HG03045 (cell line): ENCODE data around the gene OBSL1.

Experiments used
- ATAC-seq: cut with Tn5 transposase; IDR thresholded peaks from one replicate; pipeline ENCODE4 v1.9.1; 2021; ENCODE audit warnings: mild to moderate bottlenecking, moderate library complexity; ENCODE audit not compliant: unreplicated experiment

Gene OBSL1

DNA sequence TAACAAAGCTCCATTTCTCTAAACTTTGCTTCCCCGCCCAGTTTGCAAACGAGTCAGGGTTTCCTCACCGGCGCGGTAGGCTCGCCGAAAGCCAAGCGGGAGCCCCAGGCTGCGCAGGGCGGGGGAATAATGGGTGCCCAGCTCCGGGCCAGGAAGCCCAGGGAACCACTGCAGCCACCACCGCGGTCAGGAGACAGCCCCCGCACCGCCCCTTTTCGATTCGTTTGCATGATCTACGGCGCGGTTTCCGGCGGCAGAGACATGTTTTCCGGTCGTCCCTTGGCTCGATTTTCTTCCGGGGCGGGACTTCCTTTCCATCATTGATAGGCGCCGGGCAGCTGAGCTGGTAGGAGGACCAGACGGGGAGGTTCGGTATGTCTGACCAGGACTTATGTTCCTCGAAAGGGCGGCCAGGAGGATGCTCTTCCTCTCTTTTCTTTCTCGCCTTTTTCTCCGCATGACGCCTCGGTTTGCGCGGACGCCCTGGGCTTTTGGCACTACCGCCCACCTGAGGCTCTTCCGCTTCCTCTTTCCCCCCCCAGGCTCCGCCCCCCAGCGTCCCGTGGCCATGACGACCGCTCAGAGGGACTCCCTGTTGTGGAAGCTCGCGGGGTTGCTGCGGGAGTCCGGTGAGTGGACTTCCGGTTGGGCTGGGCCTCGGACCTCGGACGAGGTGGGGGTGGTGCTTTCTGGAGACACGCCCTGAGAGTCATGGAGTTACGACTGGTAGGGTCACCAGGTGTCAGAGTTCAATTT, 26.4 kb upstream of the OBSL1 start, which contains the start of gene STK11IP:
STK11IP (plus strand) TSS at position 306 of the 756 bp plus-strand sequence; CDS start at position 569, 263 bp downstream.
- ATAC-seq, result peak; percentile 93

DNA sequence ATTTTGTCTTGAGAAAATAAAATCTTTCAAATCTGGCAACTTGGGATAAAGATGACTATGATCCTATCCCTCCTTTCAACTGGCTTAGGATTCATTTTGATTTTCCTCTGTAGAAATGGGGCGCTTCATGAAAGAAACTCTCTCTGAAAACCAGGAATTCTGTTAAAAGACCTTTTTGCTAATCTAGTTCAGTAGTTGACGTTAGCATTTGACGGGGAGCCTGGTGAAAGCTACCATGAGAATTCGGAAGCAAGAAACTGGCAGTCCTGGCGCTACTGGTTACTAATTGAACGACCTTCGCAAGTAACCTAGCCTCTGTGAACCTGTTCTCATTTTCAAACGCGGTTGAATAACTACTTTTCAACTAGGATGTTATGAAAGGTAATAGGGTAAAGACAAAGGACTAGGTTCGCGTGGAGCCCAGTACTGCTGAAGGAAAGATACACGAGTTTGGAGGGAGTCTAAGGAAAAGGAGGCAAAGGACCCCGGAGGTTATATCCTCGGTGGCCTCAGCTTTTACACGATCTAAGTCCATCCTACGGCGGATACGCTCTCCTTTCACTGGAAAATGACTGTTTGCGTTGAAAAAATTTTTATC, 25.7 kb upstream of the OBSL1 start:
- peak; percentile 2 for ATAC-seq

- ATAC-seq, result no peak
Observed at GRCh38 chr2:219595256-219595655, 23.9 kb upstream of the OBSL1 start.

DNA sequence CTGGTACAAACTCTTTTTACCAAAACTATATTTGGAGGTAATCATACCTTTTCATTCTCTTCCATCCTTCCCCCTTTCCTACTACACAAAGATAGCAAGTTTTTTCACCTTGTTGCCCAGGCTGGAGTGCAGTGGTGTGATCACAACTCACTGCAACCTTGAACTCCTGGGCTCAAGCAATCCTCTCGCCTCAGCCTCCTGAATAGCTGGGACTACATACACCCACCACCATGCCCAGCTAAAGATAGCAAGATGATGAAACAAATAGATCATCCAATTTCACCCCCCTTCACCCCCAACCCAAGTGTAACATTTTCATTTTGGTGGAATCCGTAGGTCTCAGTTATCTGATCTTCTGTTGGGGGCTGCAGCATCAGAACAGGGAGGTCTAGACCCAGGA, 21.8 kb upstream of the OBSL1 start:
- ATAC-seq, result no peak

GRCh38 chr2:219592736-219593135, 21.4 kb upstream of the OBSL1 start:
- ATAC-seq, result no peak

DNA sequence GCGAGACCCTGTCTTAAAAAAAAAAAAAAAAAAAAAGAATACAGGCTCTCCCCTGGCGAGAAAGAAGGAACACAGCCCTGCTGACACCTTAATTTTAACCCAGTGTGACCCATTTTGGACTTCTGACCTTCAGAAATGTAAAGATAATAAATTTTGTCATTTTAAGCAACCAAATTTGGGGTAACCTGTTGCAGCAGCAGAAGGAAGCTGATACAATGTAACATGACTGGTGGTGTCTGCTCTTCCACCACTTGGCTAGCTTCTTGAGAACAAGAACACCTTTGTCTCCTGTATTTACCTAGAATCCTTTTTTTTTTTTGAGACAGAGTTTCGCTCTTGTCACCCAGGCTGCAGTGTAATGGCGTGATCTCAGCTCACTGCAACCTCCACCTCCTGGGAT, 19.8 kb upstream of the OBSL1 start:
- ATAC-seq, result no peak

- no peak for ATAC-seq
Observed at GRCh38 chr2:219581346-219581745, 10.0 kb upstream of the OBSL1 start.

DNA sequence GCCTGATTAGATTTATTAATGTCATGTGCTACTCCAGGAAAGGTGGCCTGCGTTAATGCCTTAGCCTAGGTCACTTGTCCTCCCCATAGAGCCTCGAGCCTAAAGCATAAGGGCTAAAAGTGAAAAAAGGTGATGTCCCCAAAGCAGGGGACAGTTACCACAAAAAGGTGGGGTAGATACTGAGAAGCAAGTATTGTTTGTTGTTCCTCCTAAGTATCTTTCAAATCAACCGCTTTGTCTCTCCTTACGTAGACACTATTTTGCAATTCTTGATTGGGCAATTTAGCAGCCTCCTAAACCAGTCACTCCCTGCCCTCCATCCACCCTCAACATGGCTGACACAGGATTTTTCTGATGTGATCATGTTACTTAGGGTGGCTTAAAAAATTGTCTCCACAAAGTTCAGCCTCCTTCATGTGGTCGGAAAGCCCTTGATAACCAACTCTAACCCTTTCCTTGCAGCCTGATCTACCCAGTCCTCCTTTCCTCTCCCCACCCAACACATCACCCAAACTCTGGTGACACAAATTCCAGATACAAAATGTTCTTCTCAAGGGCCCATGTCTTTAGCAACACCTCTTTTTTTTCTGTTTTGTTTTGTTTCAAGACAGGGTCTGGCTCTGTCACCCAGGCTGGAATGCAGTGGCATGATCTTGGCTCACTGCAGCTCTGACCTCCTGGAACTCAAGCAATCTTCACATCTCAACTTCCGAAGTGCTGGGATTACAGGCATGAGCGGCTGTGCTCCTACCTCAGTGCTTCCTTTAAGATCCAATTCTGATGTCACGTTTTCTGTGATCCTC, 7.7 kb upstream of the OBSL1 start:
- no peak for ATAC-seq

DNA sequence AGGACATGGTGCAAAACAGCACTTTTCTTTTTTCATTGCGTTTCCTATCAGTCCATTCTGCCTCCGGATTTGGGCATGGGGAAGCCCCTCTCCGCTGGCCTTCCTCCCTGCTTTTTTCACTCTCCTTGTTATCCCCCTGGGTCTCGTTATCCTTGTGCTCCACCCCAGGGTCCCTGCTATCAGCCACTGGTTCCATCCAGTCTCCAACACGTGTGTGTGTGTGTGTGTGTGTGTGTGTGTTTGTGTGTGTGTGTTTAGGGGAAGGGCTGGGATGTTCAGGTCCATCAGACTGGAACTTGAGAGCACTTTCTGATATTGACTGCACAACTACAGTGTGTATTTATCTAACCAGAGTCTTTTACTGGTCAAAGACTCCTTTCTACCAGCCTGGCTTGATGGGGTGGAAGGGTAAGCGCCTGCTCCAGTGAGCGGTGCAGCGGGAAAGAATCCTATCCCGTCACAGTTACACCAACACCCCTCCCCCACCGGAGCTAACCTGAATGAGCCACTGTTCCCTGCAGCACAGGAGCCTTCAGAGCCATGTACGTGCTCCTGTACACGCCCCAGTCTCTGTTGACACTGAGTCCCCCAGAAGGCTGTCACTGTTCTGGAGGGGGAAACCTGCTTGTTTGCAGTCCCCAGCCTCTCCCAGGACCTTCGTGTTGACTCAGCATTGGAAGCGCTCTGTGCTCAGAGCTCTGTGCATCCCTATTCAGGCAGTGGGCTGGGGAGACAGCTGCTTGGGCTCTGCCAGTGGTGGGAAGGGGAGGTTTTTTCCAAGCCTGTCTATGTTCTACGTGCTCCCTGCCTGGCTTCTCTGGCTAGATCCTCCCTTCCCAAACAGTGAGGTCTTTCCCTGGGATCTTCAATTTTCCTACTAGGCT, 5.4 kb upstream of the OBSL1 start:
- ATAC-seq, result no peak

- ATAC-seq, result no peak
Observed at GRCh38 chr2:219575566-219576504, 4.5 kb upstream of the OBSL1 start.

DNA sequence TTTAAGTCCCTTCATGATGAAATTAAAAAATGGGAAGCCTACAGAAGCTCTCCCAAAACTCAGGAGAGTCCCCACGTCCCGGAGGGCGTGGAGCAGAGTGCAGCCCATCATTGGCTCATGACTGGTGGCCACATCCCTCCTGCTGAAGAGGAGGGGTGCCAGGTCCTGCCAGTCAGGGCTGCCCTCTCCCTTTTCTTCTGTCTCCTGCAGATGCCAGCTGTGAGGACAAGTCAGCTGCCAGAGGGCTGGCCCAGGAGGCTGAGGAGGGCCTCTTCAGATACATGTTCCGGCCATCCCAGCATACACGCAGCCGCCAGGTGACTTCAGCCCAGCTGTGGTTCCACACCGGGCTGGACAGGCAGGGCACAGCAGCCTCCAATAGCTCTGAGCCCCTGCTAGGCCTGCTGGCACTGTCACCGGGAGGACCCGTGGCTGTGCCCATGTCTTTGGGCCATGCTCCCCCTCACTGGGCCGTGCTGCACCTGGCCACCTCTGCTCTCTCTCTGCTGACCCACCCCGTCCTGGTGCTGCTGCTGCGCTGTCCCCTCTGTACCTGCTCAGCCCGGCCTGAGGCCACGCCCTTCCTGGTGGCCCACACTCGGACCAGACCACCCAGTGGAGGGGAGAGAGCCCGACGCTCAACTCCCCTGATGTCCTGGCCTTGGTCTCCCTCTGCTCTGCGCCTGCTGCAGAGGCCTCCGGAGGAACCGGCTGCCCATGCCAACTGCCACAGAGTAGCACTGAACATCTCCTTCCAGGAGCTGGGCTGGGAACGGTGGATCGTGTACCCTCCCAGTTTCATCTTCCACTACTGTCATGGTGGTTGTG, 3.4 kb upstream of the OBSL1 start:
- ATAC-seq, result no peak

GRCh38 chr2:219573166-219573565, 1.8 kb upstream of the OBSL1 start:
- no peak for ATAC-seq

GRCh38 chr2:219572237-219573001, 1.1 kb upstream of the OBSL1 start, which contains the start of gene INHA:
TSS of gene INHA (plus strand) at chr2:219572310. CDS start at chr2:219572375, 65 bp downstream.
- no peak for ATAC-seq

- ATAC-seq, result no peak
Observed at GRCh38 chr2:219570924-219571310, 422 bp downstream of the OBSL1 start.

DNA sequence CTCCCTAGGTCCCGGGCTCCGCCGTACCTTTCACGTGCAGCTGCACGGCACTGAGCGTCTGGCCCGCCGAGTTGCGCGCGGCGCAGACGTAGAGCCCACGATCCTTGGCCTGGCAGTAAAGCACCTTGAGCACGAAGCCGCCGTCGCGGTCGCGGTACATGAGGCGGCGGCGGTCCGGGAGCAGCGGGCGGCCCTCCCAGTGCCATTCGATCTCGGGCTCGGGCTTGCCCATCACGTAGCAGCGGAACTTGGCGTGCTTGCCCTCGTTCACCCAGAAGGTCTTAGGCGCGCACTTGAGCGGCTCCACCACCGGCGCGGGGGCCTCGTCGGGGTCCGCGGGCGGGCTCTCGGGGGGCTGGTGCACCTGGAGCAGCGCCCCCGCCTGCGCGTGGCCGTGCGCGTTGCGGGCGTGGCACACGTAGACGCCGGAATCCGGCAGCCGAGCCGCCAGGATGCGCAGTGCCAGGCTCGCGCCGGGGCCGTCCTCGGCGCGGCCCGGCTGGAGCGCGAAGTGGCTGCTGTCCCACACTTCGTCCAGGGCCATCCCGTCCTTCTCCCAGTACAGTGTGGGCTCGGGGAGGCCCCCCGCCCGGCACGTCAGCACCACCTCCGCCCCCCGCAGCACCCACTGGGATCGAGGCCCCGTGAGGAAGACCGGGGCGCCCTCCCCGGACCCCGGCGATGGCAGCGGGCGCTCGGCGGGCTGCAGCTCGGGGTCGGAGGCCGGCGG, 980 bp downstream of the OBSL1 start:
- ATAC-seq, result no peak

GRCh38 chr2:219569635-219570034, 1.7 kb downstream of the OBSL1 start:
- ATAC-seq, result no peak

- no peak for ATAC-seq
Observed at GRCh38 chr2:219569041-219569440, 2.3 kb downstream of the OBSL1 start.
